Osteoblast (primary cell): ENCODE measurements around the gene HHAT. TPM values are rescaled to one million over a fixed set of nuclear protein-coding genes. Genes with fewer than 3 reads are reported as not detected.

Source experiments
- DNase-seq: peaks from one replicate; pipeline ENCODE4 v3.0.0; 2011; ENCODE audit warnings: low spot score, mixed read lengths; ENCODE audit not compliant: insufficient read length; ENCODE audit errors: missing footprints
- H2AFZ ChIP-seq: 2 replicates; pipeline ENCODE4 v1.6.0; 2011; ENCODE audit warnings: mild to moderate bottlenecking, low read length
- H3K27ac ChIP-seq: 2 replicates; pipeline ENCODE4 v1.5.1; 2011; ENCODE audit warnings: mild to moderate bottlenecking, low read depth, low read length, moderate library complexity
- H3K27me3 ChIP-seq: 2 replicates; pipeline ENCODE4 v1.6.0; 2012; ENCODE audit warnings: mild to moderate bottlenecking, control low read depth, inconsistent platforms, low read length, moderate library complexity; ENCODE audit not compliant: insufficient read depth
- H3K36me3 ChIP-seq: 2 replicates; pipeline ENCODE4 v1.5.1; 2011; ENCODE audit warnings: mild to moderate bottlenecking, low read length, control low read depth, moderate library complexity; ENCODE audit not compliant: insufficient read depth
- H3K4me1 ChIP-seq: 2 replicates; pipeline ENCODE4 v1.5.1; 2011; ENCODE audit warnings: mild to moderate bottlenecking, low read length, control low read depth, moderate library complexity; ENCODE audit not compliant: insufficient read depth
- H3K4me2 ChIP-seq: 2 replicates; pipeline ENCODE4 v1.6.0; 2011; ENCODE audit warnings: mild to moderate bottlenecking, low read length; ENCODE audit not compliant: insufficient read depth
- H3K4me3 ChIP-seq: fragments of 200-600 bp; sonication (generic); 3 replicates; pipeline ENCODE4 v1.5.1; 2012; ENCODE audit warnings: mild to moderate bottlenecking, low read length, inconsistent platforms; ENCODE audit not compliant: insufficient read depth
- H3K79me2 ChIP-seq: 2 replicates; pipeline ENCODE4 v1.6.0; 2012; ENCODE audit warnings: mild to moderate bottlenecking, low read length, control low read depth, inconsistent platforms; ENCODE audit not compliant: insufficient read depth
- H3K9me3 ChIP-seq: 2 replicates; pipeline ENCODE4 v1.5.1; 2011; ENCODE audit warnings: low read depth, low read length, control low read depth
- H4K20me1 ChIP-seq: 2 replicates; pipeline ENCODE4 v1.6.0; 2012; ENCODE audit warnings: mild to moderate bottlenecking, low read length, control low read depth; ENCODE audit not compliant: insufficient read depth
- total RNA-seq: library from RNA; depleted of rRNA; stranded (reverse); fragments of >200 nt; gene quantifications from 2 replicates; pipeline ENCODE4 v1.2.3, GENCODE V29; 2012
- TF ChIP-seq, protein P1 (sequence below): IDR thresholded peaks from 2 replicates; pipeline ENCODE4 v1.5.1; 2011; ENCODE audit warnings: mild to moderate bottlenecking, low read depth, low read length, moderate library complexity; ENCODE audit errors: extremely low read depth

The HHAT gene
- total RNA-seq, 1 donor = 5.1 TPM

DNA sequence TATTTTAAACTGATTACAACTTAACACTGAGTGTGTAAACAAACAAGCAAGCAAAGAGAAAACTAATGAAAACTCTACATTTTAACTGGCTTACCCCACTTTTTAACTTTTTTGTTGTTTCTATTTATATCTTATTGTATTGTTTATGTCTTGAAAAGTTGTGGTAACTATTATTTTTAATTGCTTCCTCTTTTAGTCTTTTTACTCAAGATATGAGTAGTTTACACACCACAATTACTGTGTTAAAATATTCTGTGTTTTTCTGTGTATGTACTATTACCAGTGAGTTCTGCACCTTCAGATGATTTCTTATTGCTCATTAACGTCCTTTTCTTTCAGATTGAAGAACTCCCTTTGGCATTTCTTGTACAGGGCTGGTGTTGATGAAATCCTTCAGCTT is 4.7 kb upstream of the HHAT start:
- Histone ChIP-seq H3K9me3 (no peaks in the 10 kb centered on the region), H3K4me2 (no peak overlapping the region)

DNA sequence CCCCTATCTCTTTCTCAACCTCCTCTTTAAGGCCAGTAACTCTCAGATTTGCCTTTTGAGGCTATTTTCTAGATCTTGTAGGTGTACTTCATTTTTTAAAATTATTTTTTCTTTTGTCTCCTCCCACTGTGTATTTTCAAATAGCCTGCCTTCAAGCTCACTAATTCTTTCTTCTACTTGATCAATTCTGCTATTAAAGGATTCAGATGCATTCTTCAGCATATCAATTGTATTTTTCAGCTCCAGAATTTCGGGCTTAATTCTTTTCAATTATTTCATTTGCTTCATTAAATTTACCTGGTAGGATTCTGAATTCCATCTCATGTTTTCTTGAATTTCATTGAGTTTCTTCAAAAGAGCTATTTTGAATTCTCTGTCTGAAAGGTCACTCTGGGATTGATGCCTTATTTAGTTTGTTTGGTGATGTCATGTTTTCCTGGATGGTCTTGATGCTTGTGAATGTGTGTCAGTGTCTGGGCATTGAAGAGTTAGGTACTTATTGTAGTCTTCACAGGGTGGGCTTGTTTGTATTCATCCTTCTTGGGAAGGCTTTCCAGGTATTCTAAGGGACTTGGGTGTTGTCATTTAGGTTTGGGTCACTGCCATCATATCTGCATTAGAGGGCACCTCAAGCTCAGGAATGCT is 3.6 kb upstream of the HHAT start:
- Histone ChIP-seq H3K4me2 (no peak overlapping the region), H3K4me3 (no peak overlapping the region), H3K36me3 (no peaks in the 10 kb centered on the region), H2AFZ (no peak overlapping the region), H3K79me2 (no peaks in the 10 kb centered on the region), H3K27me3 (no peaks in the 10 kb centered on the region), H3K4me1 (peaks cover 4% of the 10 kb centered on the region), H4K20me1 (no peaks in the 10 kb centered on the region), H3K9me3 (no peaks in the 10 kb centered on the region), H3K27ac (no peak overlapping the region)
- no peak for DNase-seq
- TF ChIP-seq, protein P1, sequence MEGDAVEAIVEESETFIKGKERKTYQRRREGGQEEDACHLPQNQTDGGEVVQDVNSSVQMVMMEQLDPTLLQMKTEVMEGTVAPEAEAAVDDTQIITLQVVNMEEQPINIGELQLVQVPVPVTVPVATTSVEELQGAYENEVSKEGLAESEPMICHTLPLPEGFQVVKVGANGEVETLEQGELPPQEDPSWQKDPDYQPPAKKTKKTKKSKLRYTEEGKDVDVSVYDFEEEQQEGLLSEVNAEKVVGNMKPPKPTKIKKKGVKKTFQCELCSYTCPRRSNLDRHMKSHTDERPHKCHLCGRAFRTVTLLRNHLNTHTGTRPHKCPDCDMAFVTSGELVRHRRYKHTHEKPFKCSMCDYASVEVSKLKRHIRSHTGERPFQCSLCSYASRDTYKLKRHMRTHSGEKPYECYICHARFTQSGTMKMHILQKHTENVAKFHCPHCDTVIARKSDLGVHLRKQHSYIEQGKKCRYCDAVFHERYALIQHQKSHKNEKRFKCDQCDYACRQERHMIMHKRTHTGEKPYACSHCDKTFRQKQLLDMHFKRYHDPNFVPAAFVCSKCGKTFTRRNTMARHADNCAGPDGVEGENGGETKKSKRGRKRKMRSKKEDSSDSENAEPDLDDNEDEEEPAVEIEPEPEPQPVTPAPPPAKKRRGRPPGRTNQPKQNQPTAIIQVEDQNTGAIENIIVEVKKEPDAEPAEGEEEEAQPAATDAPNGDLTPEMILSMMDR = no peak

More for the DNA sequence above, 4.7 kb upstream of the HHAT start:
- H2AFZ ChIP-seq = no peak overlapping the region
- H3K27ac ChIP-seq = no peak overlapping the region
- TF ChIP-seq, protein P1 = no peak
- H3K36me3 ChIP-seq = no peaks in the 10 kb centered on the region
- no peak overlapping the region for H3K4me3 ChIP-seq
- H4K20me1 ChIP-seq = no peaks in the 10 kb centered on the region
- H3K4me1 ChIP-seq = no peaks in the 10 kb centered on the region
- no peak for DNase-seq
- H3K27me3 ChIP-seq = no peaks in the 10 kb centered on the region
- no peaks in the 10 kb centered on the region for H3K79me2 ChIP-seq

DNA sequence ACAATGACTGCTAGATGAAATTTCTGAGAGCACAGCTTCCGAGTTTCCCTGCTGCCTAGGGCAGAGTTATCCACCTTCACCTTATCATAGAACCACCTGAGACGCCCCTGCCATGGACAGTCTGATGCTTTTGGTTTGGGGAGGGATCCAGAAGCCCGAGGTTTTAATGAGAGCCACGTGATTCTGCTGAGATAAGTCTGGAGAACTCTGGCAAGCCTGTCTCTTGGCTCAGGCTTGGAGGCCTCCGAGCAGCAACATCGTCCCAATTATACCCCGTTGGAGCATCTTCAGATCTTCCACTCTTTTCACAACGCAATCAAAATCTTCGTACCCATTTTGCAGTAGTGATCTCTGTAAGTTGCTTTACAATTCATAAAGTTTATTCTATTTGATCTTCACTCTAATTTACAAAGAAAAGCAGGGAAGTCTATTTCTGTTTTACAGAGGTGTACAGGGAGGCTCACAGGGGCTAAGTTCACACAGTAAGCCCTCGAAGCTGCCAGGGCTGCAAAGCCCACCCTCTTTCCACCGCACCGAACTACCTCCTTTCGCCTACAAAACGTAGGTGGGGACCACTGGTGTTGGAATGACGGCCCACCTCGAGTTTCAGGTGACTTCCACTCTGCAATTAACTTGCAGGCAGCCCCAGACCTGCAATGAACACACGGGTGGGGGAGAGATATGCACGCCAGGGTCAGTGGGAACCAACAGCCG is 513 bp upstream of the HHAT start:
- DNase-seq = peak; percentile 47
- peak overlapping the region; percentile 92 for H3K4me2 ChIP-seq
- peaks cover 4% of the 10 kb centered on the region for H3K4me1 ChIP-seq
- H3K4me3 ChIP-seq = peak overlapping the region; percentile 87
- no peak overlapping the region for H3K27ac ChIP-seq
- H3K9me3 ChIP-seq = no peaks in the 10 kb centered on the region
- TF ChIP-seq, protein P1 = no peak
- H4K20me1 ChIP-seq = no peaks in the 10 kb centered on the region
- peak overlapping the region; percentile 96 for H2AFZ ChIP-seq
- no peaks in the 10 kb centered on the region for H3K27me3 ChIP-seq
- no peaks in the 10 kb centered on the region for H3K36me3 ChIP-seq
- no peaks in the 10 kb centered on the region for H3K79me2 ChIP-seq

DNA sequence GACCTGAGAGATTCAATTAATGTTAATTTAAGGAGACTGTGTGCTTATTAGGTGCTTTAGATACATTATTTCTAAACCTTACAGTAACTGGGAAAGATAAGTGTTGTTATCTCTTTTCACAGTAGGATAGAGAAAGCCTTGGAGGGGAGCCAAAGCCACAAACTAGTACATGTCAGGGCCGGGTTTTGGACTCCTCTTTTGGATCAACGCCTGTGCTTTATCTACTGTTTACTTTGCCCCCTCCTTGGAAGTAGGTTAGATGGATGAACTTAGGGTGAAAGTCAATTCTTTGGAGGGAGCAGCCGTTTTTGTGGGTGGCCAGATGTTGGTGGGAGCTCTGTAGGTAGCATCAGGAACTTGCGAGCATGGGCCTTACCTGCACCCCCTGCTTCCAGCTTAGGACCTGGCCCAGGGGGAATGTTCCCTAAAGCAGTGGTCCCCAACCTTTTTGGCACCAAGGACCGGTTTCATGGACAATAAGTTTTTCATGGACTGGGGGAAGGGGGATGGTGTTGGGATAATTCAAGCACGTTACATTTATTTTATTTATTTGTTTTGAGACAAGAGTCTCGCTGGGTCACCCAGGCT is 1.7 kb downstream of the HHAT start:
- no peaks in the 10 kb centered on the region for H3K27me3 ChIP-seq
- no peak overlapping the region for H3K4me2 ChIP-seq
- H3K36me3 ChIP-seq = no peaks in the 10 kb centered on the region
- H3K27ac ChIP-seq = no peak overlapping the region
- no peak overlapping the region for H3K4me3 ChIP-seq
- H3K79me2 ChIP-seq = no peaks in the 10 kb centered on the region
- no peak for DNase-seq
- H4K20me1 ChIP-seq = no peaks in the 10 kb centered on the region
- H3K4me1 ChIP-seq = peaks cover 4% of the 10 kb centered on the region
- H3K9me3 ChIP-seq = no peaks in the 10 kb centered on the region
- TF ChIP-seq, protein P1 = no peak
- no peak overlapping the region for H2AFZ ChIP-seq
